Heart left ventricle (tissue), 13 donors: ENCODE measurements around the gene KLF4.

Source experiments
- CTCF ChIP-seq, 12 donors: fragments of 200-600 bp; sonication (generic) in 4 of 12; IDR thresholded peaks; one replicate each; pipeline versions ENCODE4 v1.5.0 to v1.8.0; 2018 to 2022; ENCODE audit warnings: antibody characterized with exemption in 12 of 12, mild to moderate bottlenecking in 5 of 12
- POLR2A ChIP-seq, 2 donors: fragments of 450-650 bp; IDR thresholded peaks; one replicate each; pipeline ENCODE4 v1.6.1; 2017; ENCODE audit warnings: antibody characterized with exemption in 2 of 2, mild to moderate bottlenecking in 2 of 2, moderate library complexity in 2 of 2
- donor health status: ischemic (EF 13 %, LVEDD 7.1; RV severe dilation, severe dysfunction).
- donor health status: DM: no; HTN: yes; CAD: no.
- donor health status: DM: no; HTN: no; CAD: no.
- donor health status: ischemic (EF 25% LVEDD 6.9; RV normal size, moderate dysfunction).
- donor health status: ischemic (EF 25% LVEDD 5.7; RV mildly dilated, moderate dysfunction).
- donor health status: ischemic (EF 35%, LVEDD 5.7; RV mildly dilated, moderate dysfunction).
- donor health status: nonischemic (EF 11% LVEDD 7.7; RV severe dilation, severe dysfunction).
- donor health status: DM: yes; HTN: yes; CAD: no.
- donor health status: PGD.
- donor health status: ischemic (EF 29% LVEDD 5.4; RV normal size, mild dysfunction).
- donor health status: nonischemic (EF 23%, LVEDD 6.1; RV moderate dilation, normal function).

GRCh38 chr9:107437716-107438115, 51.9 kb downstream of the KLF4 start:
- TF ChIP-seq CTCF (IDR thresholded peaks at IDR 0.05) (no peak), POLR2A (IDR thresholded peaks at IDR 0.05) (no peak)
